Kidney (tissue), 14 donors: Measurements from ENCODE around the gene FZD7. TPM values are rescaled to one million over a fixed set of nuclear protein-coding genes. Genes with fewer than 3 reads are reported as not detected.

Experiments
- DNase-seq, 5 donors: peaks; one replicate each; pipeline ENCODE4 v3.0.0-alpha.2; 2013 to 2020
- FAIRE-seq: peaks from 2 replicates; lab custom pipeline; 2012; peaks lifted over from hg19 to GRCh38; lab: Jason Lieb, UNC
- H3K27ac ChIP-seq, 2 donors: one replicate each; pipeline ENCODE4 v1.7.0; 2013; ENCODE audit warnings: low read depth in 2 of 2, low read length in 2 of 2, inconsistent platforms in 1 of 2
- H3K27me3 ChIP-seq: one replicate; pipeline ENCODE4 v1.7.1; 2013; ENCODE audit warnings: low read length, inconsistent platforms; ENCODE audit not compliant: control insufficient read depth, insufficient read depth
- H3K36me3 ChIP-seq, 3 donors: one replicate each; pipeline versions ENCODE4 v1.7.0 to v1.7.1; 2013; ENCODE audit warnings: low read length in 3 of 3, control low read depth in 1 of 3, inconsistent platforms in 1 of 3; ENCODE audit not compliant: insufficient read depth in 3 of 3, control insufficient read depth in 2 of 3
- H3K4me1 ChIP-seq, 3 donors: one replicate each; pipeline versions ENCODE4 v1.7.0 to v1.7.1; 2013; ENCODE audit warnings: low read length in 3 of 3, inconsistent platforms in 1 of 3, low read depth in 1 of 3; ENCODE audit not compliant: control insufficient read depth in 2 of 3, insufficient read depth in 2 of 3
- H3K4me3 ChIP-seq, 3 donors: one replicate each; pipeline versions ENCODE4 v1.7.0 to v1.8.1; 2013; ENCODE audit warnings: low read length in 3 of 3, control low read depth in 1 of 3, inconsistent platforms in 1 of 3
- H3K9ac ChIP-seq, 3 donors: one replicate each; pipeline versions ENCODE4 v1.7.0 to v1.7.1; 2013; ENCODE audit warnings: low read length in 3 of 3, control low read depth in 1 of 3, inconsistent platforms in 1 of 3
- H3K9me3 ChIP-seq, 3 donors: one replicate each; pipeline versions ENCODE4 v1.7.0 to v1.7.1; 2013; ENCODE audit warnings: low read length in 3 of 3, control low read depth in 1 of 3, inconsistent platforms in 1 of 3; ENCODE audit not compliant: control insufficient read depth in 2 of 3, insufficient read depth in 1 of 3
- CTCF ChIP-seq: IDR thresholded peaks from 3 replicates; pipeline ENCODE4 v1.5.1; 2012; ENCODE audit warnings: mild to moderate bottlenecking, moderate library complexity, borderline replicate concordance; ENCODE audit not compliant: insufficient read depth; ENCODE audit errors: extremely low read depth
- intact Hi-C: fragments of 100-400 bp; cut with DNase I; formaldehyde crosslinking; loops from one replicate; pipeline ENCODE4 v1.11.1; 2022
- polyA plus RNA-seq: library from polyadenylated mRNA; stranded (reverse); fragments of 350-450 nt; fragmentation: Illumina TruSeq; extraction: RNeasy Lipid Tissue Mini Kit (QIAGEN cat#74804); gene quantifications from one replicate; pipeline ENCODE4 v1.2.3, GENCODE V29; 2014; ENCODE audit warnings: low read depth, low replicate concordance; ENCODE audit not compliant: insufficient read depth
- total RNA-seq: library from RNA; stranded (reverse); fragmentation: NEBNext Ultra II Directional; extraction: Animal tissue kit (Norgen Biotek cat#: 25700); gene quantifications from one replicate; pipeline ENCODE4 v1.2.1, GENCODE V29; 2021
- donor health status: control.
- donor health status: control.
- donor health status: control.
- donor health status: control.
- donor health status: control.
- donor health status: DM: yes; HTN: yes; CAD: no.
- donor health status: Normal renal cell carcinoma (clear cell type).

Gene FZD7
- total and polyA plus RNA-seq, 2 donors from 2014 or later, result 5.6 to 14.0 TPM

- no peak for TF ChIP-seq CTCF
- Histone ChIP-seq H3K27ac (no peak overlapping the region), H3K9me3 (no peaks in the 10 kb centered on the region), H3K36me3 (no peaks in the 10 kb centered on the region), H3K4me1 (peaks cover 0 to 8% (median 3%) of the 10 kb centered on the region in 3 donors), H3K27me3 (no peaks in the 10 kb centered on the region), H3K4me3 (no peak overlapping the region), H3K9ac (no peak overlapping the region)
- DNase-seq, result no peak
- intact Hi-C loops, result no loop called here
- FAIRE-seq, result no peak
These were observed 3.0 kb upstream of the FZD7 start for GRCh38 chr2:202030691-202031090.

- H3K9ac ChIP-seq, result no peak overlapping the region
- peak in 1 of 5 donors; percentile 47 for DNase-seq
- no peaks in the 10 kb centered on the region for H3K9me3 ChIP-seq
- peaks cover 0 to 8% (median 3%) of the 10 kb centered on the region in 3 donors for H3K4me1 ChIP-seq
- FAIRE-seq, result no peak
- H3K27ac ChIP-seq, result no peak overlapping the region
- no peak for TF ChIP-seq CTCF
- no peaks in the 10 kb centered on the region for H3K36me3 ChIP-seq
- H3K4me3 ChIP-seq, result no peak overlapping the region
- intact Hi-C loops, result no loop called here
- H3K27me3 ChIP-seq, result no peaks in the 10 kb centered on the region
These were observed 2.3 kb upstream of the FZD7 start for GRCh38 chr2:202031246-202031951.

- Histone ChIP-seq H3K4me1 (peaks cover 0 to 8% (median 0%) of the 10 kb centered on the region in 3 donors), H3K27ac (peak overlapping the region; percentile 78 to 91), H3K4me3 (peak overlapping the region; percentile 77 to 82 (median 81)), H3K9ac (peak overlapping the region; percentile 33 to 71 (median 67)), H3K36me3 (no peaks in the 10 kb centered on the region), H3K9me3 (no peaks in the 10 kb centered on the region), H3K27me3 (no peaks in the 10 kb centered on the region)
- intact Hi-C loops, result no loop called here
- FAIRE-seq, result no peak
- no peak for TF ChIP-seq CTCF
- peak; percentile 85 to 94 (median 90) for DNase-seq
These were observed 774 bp upstream of the FZD7 start for GRCh38 chr2:202032846-202033316.
